ENCODE results near the gene EHMT2. TPM values are rescaled to one million over a fixed set of nuclear protein-coding genes. Genes with fewer than 3 reads are reported as not detected.

Gene EHMT2
- total and polyA plus RNA-seq, 4 donors = 7.9 to 21.4 (median 10.6) TPM

DNA sequence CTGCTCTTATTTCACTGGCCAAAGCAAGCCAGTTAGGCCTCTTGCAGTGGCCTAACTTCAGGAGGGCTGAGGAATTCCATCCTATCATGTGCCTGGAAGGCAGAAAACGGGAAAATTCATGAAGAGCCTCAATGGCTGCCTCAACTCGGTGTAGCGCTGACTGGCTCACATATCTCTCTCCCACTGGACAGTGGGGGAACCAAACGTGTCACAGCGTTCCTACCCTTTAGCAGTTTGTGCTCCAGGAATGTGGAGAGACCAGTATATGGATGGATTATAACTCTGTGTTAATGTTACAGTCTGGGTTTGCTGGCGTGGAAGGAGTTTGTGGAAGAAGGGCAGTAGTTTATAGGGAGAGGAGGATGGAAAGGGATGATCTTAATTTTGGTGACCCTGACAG is 18.3 kb upstream of the EHMT2 start:
- Histone ChIP-seq H3K9ac (ENCODE audit: low read depth in 1 of 2, low read length in 2 of 2) (no peak overlapping the region), H3K4me1 (ENCODE audit: control insufficient read depth in 4 of 4, insufficient read depth in 4 of 4, low read length in 3 of 4) (no peaks in the 10 kb centered on the region), H3K27me3 (ENCODE audit: control insufficient read depth in 4 of 4, insufficient read depth in 4 of 4, low read length in 3 of 4) (no peaks in the 10 kb centered on the region), H3K27ac (ENCODE audit: low read depth in 1 of 2, low read length in 2 of 2) (no peak overlapping the region), H3K36me3 (ENCODE audit: control insufficient read depth in 4 of 4, insufficient read depth in 3 of 4, low read depth in 1 of 4, low read length in 3 of 4) (no peaks in the 10 kb centered on the region), H3K9me3 (ENCODE audit: control insufficient read depth in 4 of 4, low read length in 3 of 4) (no peaks in the 10 kb centered on the region), H3K4me3 (ENCODE audit: low read depth in 1 of 3, low read length in 3 of 3) (no peak overlapping the region)
- WGBS = 91% methylated on average over 6 of the region's 6 CpGs
- TF ChIP-seq, protein P1, sequence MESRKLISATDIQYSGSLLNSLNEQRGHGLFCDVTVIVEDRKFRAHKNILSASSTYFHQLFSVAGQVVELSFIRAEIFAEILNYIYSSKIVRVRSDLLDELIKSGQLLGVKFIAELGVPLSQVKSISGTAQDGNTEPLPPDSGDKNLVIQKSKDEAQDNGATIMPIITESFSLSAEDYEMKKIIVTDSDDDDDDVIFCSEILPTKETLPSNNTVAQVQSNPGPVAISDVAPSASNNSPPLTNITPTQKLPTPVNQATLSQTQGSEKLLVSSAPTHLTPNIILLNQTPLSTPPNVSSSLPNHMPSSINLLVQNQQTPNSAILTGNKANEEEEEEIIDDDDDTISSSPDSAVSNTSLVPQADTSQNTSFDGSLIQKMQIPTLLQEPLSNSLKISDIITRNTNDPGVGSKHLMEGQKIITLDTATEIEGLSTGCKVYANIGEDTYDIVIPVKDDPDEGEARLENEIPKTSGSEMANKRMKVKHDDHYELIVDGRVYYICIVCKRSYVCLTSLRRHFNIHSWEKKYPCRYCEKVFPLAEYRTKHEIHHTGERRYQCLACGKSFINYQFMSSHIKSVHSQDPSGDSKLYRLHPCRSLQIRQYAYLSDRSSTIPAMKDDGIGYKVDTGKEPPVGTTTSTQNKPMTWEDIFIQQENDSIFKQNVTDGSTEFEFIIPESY (IDR thresholded peaks at IDR 0.05) = no peak
- no peak for TF ChIP-seq SP1 (IDR thresholded peaks at IDR 0.05)
- TF ChIP-seq RXRA (IDR thresholded peaks at IDR 0.05) = no peak
- TF ChIP-seq FOXA1 (IDR thresholded peaks at IDR 0.05) = no peak
- no peak for TF ChIP-seq GABPA (IDR thresholded peaks at IDR 0.05 in 1 of 2, conservative IDR thresholded peaks at IDR 0.05 in 1 of 2)
- TF ChIP-seq ATF3 (IDR thresholded peaks at IDR 0.05) = no peak
- no peak for TF ChIP-seq NR2F2 (IDR thresholded peaks at IDR 0.05)
- TF ChIP-seq YY1 (IDR thresholded peaks at IDR 0.05) = no peak
- no peak for TF ChIP-seq HNF4G (IDR thresholded peaks at IDR 0.05)
- TF ChIP-seq EGR1 (IDR thresholded peaks at IDR 0.05; ENCODE audit: low read depth in 2 of 2) = no peak
- TF ChIP-seq FOXA2 (IDR thresholded peaks at IDR 0.05) = no peak
- no peak for DNase-seq (ENCODE audit: low spot score)

DNA sequence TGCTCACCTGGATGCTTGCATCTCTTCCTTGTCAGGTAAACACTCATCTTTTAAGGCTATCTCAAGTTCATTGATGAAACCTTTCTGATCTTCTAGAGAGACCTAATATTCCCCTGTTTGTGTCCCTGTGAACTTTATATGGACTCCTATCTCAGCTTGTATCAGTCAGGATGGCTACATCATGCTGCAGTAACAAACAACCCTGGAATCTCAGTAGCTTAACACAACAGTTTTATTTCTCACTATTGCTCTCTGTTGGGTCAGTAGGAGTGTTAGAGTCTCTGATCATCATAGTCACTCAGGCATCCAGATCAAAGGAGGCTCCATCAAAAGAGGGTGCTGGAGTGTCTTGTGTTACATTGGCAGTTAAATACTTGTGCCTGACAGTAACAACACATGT is 17.9 kb upstream of the EHMT2 start:
- DNase-seq (ENCODE audit: low spot score) = no peak
- Histone ChIP-seq H3K4me3 (ENCODE audit: low read depth in 1 of 3, low read length in 3 of 3) (no peak overlapping the region), H3K9me3 (ENCODE audit: control insufficient read depth in 4 of 4, low read length in 3 of 4) (no peaks in the 10 kb centered on the region), H3K27me3 (ENCODE audit: control insufficient read depth in 4 of 4, insufficient read depth in 4 of 4, low read length in 3 of 4) (no peaks in the 10 kb centered on the region), H3K36me3 (ENCODE audit: control insufficient read depth in 4 of 4, insufficient read depth in 3 of 4, low read depth in 1 of 4, low read length in 3 of 4) (no peaks in the 10 kb centered on the region), H3K9ac (ENCODE audit: low read depth in 1 of 2, low read length in 2 of 2) (no peak overlapping the region), H3K27ac (ENCODE audit: low read depth in 1 of 2, low read length in 2 of 2) (no peak overlapping the region), H3K4me1 (ENCODE audit: control insufficient read depth in 4 of 4, insufficient read depth in 4 of 4, low read length in 3 of 4) (no peaks in the 10 kb centered on the region)
- TF ChIP-seq HNF4A (conservative IDR thresholded peaks at IDR 0.05) (no peak), REST (IDR thresholded peaks at IDR 0.05) (no peak), EGR1 (IDR thresholded peaks at IDR 0.05; ENCODE audit: low read depth in 2 of 2) (no peak), SP1 (IDR thresholded peaks at IDR 0.05) (no peak), HNF4G (IDR thresholded peaks at IDR 0.05) (no peak), RAD21 (IDR thresholded peaks at IDR 0.05) (no peak), GABPA (IDR thresholded peaks at IDR 0.05 in 1 of 2, conservative IDR thresholded peaks at IDR 0.05 in 1 of 2) (no peak), RXRA (IDR thresholded peaks at IDR 0.05) (no peak), FOXA1 (IDR thresholded peaks at IDR 0.05) (no peak), CTCF (IDR thresholded peaks at IDR 0.05; ENCODE audit: low read depth, low read length, missing input control) (no peak), TAF1 (conservative IDR thresholded peaks at IDR 0.05) (no peak), YY1 (IDR thresholded peaks at IDR 0.05) (no peak), JUND (IDR thresholded peaks at IDR 0.05) (no peak)
- TF ChIP-seq, protein P1 (IDR thresholded peaks at IDR 0.05) = no peak
- TF ChIP-seq, protein P2, sequence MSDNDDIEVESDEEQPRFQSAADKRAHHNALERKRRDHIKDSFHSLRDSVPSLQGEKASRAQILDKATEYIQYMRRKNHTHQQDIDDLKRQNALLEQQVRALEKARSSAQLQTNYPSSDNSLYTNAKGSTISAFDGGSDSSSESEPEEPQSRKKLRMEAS (IDR thresholded peaks at IDR 0.05) = no peak

Data from liver (tissue), 9 donors.